Measurements from ENCODE around the gene TP53INP2.
"Not testable (repeated sequence)": the region's sequence is repeated elsewhere in the genome, so short reads cannot be mapped to it uniquely, and the experiment has no call there.

Gene TP53INP2

GRCh38 chr20:34706912-34707784 lies 3.0 kb downstream of the TP53INP2 start:
- Histone ChIP-seq H3K36me3 (ENCODE audit: control insufficient read depth, low read depth, low read length) (no peaks in the 10 kb centered on the region), H3K27me3 (ENCODE audit: control insufficient read depth, insufficient read depth, low read length) (peaks cover 62% of the 10 kb centered on the region), H3K9ac (ENCODE audit: low read length) (no peak overlapping the region), H3K4me3 (ENCODE audit: low read length) (no peak overlapping the region), H3K27ac (ENCODE audit: low read length) (no peak overlapping the region), H3K9me3 (ENCODE audit: control insufficient read depth, low read depth, low read length) (no peaks in the 10 kb centered on the region), H3K4me1 (ENCODE audit: control insufficient read depth, low read depth, low read length) (peaks cover 7% of the 10 kb centered on the region)

DNA sequence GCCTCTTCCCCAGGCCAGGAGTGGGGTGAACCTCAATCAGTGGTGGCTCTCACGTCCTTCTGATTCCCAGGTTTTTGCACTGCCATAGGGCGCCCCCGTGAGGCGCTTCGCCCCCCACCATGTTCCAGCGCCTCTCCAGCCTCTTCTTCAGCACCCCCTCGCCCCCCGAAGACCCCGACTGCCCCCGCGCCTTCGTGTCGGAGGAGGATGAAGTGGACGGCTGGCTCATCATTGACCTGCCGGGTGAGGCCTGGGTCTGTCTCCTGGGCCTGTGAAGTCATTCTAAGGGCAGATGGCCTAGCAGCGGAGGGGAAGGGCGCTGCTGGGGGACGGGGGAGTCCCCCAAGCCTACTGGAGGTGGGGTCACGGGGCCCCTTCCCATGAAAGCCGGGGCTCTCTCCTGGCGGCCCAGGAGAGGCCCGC lies 4.5 kb downstream of the TP53INP2 start:
- Histone ChIP-seq H3K9me3 (ENCODE audit: control insufficient read depth, low read depth, low read length) (no peaks in the 10 kb centered on the region), H3K27me3 (ENCODE audit: control insufficient read depth, insufficient read depth, low read length) (peaks cover 52% of the 10 kb centered on the region), H3K27ac (ENCODE audit: low read length) (no peak overlapping the region), H3K36me3 (ENCODE audit: control insufficient read depth, low read depth, low read length) (no peaks in the 10 kb centered on the region), H3K4me1 (ENCODE audit: control insufficient read depth, low read depth, low read length) (peaks cover 7% of the 10 kb centered on the region), H3K4me3 (ENCODE audit: low read length) (peak overlapping the region; percentile 73), H3K9ac (ENCODE audit: low read length) (peak overlapping the region; percentile 24)

GRCh38 chr20:34709044-34709830 lies 5.1 kb downstream of the TP53INP2 start:
- peaks cover 7% of the 10 kb centered on the region for H3K4me1 ChIP-seq (ENCODE audit: control insufficient read depth, low read depth, low read length)
- peak overlapping the region; percentile 27 for H3K9ac ChIP-seq (ENCODE audit: low read length)
- no peak overlapping the region for H3K27ac ChIP-seq (ENCODE audit: low read length)
- peaks cover 49% of the 10 kb centered on the region for H3K27me3 ChIP-seq (ENCODE audit: control insufficient read depth, insufficient read depth, low read length)
- peak overlapping the region; percentile 73 for H3K4me3 ChIP-seq (ENCODE audit: low read length)
- H3K9me3 ChIP-seq (ENCODE audit: control insufficient read depth, low read depth, low read length): no peaks in the 10 kb centered on the region
- H3K36me3 ChIP-seq (ENCODE audit: control insufficient read depth, low read depth, low read length): no peaks in the 10 kb centered on the region

- no peaks in the 10 kb centered on the region for H3K9me3 ChIP-seq (ENCODE audit: control insufficient read depth, low read depth, low read length)
- no peak overlapping the region for H3K27ac ChIP-seq (ENCODE audit: low read length)
Observed at GRCh38 chr20:34709831-34710567, 5.9 kb downstream of the TP53INP2 start.

DNA sequence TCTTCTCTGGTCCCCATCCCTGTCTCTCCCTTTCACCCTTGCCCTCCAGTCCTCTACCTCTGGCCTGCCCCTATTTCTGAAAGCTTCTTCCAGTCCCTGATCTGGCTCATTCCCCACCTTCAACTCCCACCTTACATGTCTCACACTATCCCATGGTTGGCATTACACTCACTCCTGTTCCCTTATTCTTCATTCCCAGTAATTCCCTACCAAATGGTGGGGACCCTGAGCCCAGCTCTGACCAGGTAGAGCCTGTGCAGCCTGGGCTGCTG lies 6.4 kb downstream of the TP53INP2 start:
- H3K27ac ChIP-seq (ENCODE audit: low read length): no peak overlapping the region
- no peak overlapping the region for H3K9ac ChIP-seq (ENCODE audit: low read length)
- no peaks in the 10 kb centered on the region for H3K4me1 ChIP-seq (ENCODE audit: control insufficient read depth, low read depth, low read length)
- H3K4me3 ChIP-seq (ENCODE audit: low read length): peak overlapping the region; percentile 73
- peaks cover 49% of the 10 kb centered on the region for H3K27me3 ChIP-seq (ENCODE audit: control insufficient read depth, insufficient read depth, low read length)
- no peaks in the 10 kb centered on the region for H3K9me3 ChIP-seq (ENCODE audit: control insufficient read depth, low read depth, low read length)
- no peaks in the 10 kb centered on the region for H3K36me3 ChIP-seq (ENCODE audit: control insufficient read depth, low read depth, low read length)

More at GRCh38 chr20:34709831-34710567, 5.9 kb downstream of the TP53INP2 start:
- Histone ChIP-seq H3K9ac (ENCODE audit: low read length) (no peak overlapping the region), H3K4me1 (ENCODE audit: control insufficient read depth, low read depth, low read length) (peaks cover 4% of the 10 kb centered on the region), H3K36me3 (ENCODE audit: control insufficient read depth, low read depth, low read length) (no peaks in the 10 kb centered on the region), H3K4me3 (ENCODE audit: low read length) (peak overlapping the region; percentile 73), H3K27me3 (ENCODE audit: control insufficient read depth, insufficient read depth, low read length) (peaks cover 49% of the 10 kb centered on the region)

GRCh38 chr20:34710861-34711574 lies 6.9 kb downstream of the TP53INP2 start:
- Histone ChIP-seq H3K27me3 (ENCODE audit: control insufficient read depth, insufficient read depth, low read length) (peaks cover 49% of the 10 kb centered on the region), H3K9ac (ENCODE audit: low read length) (no peak overlapping the region), H3K9me3 (ENCODE audit: control insufficient read depth, low read depth, low read length) (no peaks in the 10 kb centered on the region), H3K4me1 (ENCODE audit: control insufficient read depth, low read depth, low read length) (no peaks in the 10 kb centered on the region), H3K36me3 (ENCODE audit: control insufficient read depth, low read depth, low read length) (no peaks in the 10 kb centered on the region), H3K4me3 (ENCODE audit: low read length) (no peak overlapping the region), H3K27ac (ENCODE audit: low read length) (no peak overlapping the region)

DNA sequence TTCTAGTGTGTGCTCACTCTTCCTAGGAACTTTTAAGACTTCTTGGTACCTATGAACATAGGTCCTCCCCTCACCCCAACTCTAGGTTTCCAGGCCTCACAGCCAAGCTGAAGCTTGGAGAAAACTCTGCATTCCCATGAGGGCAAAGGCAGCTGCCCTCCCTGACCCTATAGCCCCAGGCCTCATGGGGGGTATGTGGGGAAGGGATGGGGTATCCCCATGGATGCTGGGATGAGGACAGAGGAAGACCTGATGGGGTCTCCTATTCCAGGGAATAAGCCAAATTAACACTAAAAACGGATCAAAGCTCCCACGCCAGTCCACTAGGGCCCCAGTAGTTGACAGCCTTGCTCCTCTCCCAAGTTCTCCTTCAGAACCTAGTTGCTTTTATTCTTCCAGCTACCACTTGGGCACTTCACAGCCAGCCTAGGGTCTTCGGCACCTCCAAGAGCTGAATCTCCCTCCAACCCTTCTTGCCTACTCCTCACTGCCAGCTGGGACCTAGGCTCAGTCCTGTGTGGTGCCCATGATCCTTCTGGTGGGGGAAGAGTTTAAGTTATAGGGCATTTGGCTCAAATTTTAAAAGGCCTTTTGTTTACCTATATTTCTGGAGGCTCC lies 7.8 kb downstream of the TP53INP2 start:
- H3K4me3 ChIP-seq (ENCODE audit: low read length): no peak overlapping the region
- H3K4me1 ChIP-seq (ENCODE audit: control insufficient read depth, low read depth, low read length): no peaks in the 10 kb centered on the region
- H3K9me3 ChIP-seq (ENCODE audit: control insufficient read depth, low read depth, low read length): no peaks in the 10 kb centered on the region
- H3K36me3 ChIP-seq (ENCODE audit: control insufficient read depth, low read depth, low read length): no peaks in the 10 kb centered on the region
- no peak overlapping the region for H3K27ac ChIP-seq (ENCODE audit: low read length)
- H3K27me3 ChIP-seq (ENCODE audit: control insufficient read depth, insufficient read depth, low read length): peaks cover 49% of the 10 kb centered on the region
- H3K9ac ChIP-seq (ENCODE audit: low read length): no peak overlapping the region

DNA sequence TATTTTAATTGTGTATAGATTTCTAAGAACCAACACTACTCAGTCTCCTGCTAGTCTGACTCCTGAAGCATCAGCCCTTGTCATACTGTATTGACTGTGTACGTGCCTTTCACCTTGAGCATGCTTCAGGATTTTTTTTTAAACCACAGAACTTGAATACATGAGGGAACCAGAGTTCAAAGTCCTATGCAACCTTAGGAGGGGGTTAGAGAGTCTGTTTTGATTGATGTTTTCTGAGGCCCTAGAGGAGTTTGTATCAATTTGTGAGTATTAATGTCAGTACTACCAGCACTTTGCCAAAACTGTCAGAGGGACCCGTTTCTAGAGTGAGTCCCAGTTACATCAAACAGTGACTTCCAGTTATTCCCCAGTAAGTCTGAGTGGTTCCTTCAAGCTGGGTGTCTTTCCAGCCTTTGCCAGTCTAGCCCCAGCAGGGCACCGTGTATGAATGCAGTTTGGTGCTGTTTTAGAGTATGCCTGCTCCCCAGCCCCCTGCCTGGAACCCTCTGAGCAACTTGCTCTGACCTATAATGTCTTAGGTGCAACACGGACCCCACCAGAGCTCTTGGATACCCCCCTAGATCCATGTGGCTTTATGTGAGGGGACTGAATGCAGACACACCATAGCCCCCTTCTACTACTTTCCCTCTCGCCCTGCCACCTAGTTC lies 8.5 kb downstream of the TP53INP2 start:
- no peaks in the 10 kb centered on the region for H3K36me3 ChIP-seq (ENCODE audit: control insufficient read depth, low read depth, low read length)
- H3K9ac ChIP-seq (ENCODE audit: low read length): no peak overlapping the region
- H3K9me3 ChIP-seq (ENCODE audit: control insufficient read depth, low read depth, low read length): no peaks in the 10 kb centered on the region
- peaks cover 43% of the 10 kb centered on the region for H3K27me3 ChIP-seq (ENCODE audit: control insufficient read depth, insufficient read depth, low read length)
- H3K4me1 ChIP-seq (ENCODE audit: control insufficient read depth, low read depth, low read length): no peaks in the 10 kb centered on the region
- no peak overlapping the region for H3K4me3 ChIP-seq (ENCODE audit: low read length)
- no peak overlapping the region for H3K27ac ChIP-seq (ENCODE audit: low read length)

- peaks cover 36% of the 10 kb centered on the region for H3K27me3 ChIP-seq (ENCODE audit: control insufficient read depth, insufficient read depth, low read length)
- no peak overlapping the region for H3K27ac ChIP-seq (ENCODE audit: low read length)
- no peaks in the 10 kb centered on the region for H3K4me1 ChIP-seq (ENCODE audit: control insufficient read depth, low read depth, low read length)
- no peak overlapping the region for H3K9ac ChIP-seq (ENCODE audit: low read length)
- H3K9me3 ChIP-seq (ENCODE audit: control insufficient read depth, low read depth, low read length): no peaks in the 10 kb centered on the region
- H3K36me3 ChIP-seq (ENCODE audit: control insufficient read depth, low read depth, low read length): no peaks in the 10 kb centered on the region
- H3K4me3 ChIP-seq (ENCODE audit: low read length): no peak overlapping the region
Observed at GRCh38 chr20:34713194-34713943, 9.2 kb downstream of the TP53INP2 start.

DNA sequence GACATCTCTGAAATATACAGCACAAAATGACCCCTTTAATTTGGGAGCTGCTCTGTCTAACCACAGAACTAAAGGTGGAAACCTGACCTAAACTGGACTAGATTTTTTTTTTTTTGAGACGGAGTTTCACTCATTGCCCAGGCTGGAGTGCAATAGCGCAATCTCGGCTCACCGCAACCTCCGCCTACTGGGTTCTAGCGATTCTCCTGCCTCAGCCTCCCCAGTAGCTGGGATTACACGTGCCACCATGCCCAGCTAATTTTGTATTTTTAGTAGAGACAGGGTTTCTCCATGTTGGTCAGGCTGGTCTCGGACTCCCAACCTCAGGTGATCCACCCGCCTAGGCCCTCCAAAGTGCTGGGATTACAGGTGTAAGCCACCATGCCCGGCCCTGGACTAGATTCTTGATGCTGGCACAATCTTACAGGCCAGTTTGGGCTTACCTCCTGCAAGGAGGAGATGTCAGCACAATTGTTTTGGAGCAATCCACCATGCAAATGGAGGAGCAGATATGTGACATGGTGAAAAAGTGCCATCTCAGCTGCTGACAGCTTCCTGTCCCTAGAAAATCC lies 9.9 kb downstream of the TP53INP2 start:
- H3K9me3 ChIP-seq (ENCODE audit: control insufficient read depth, low read depth, low read length); H3K9ac ChIP-seq (ENCODE audit: low read length); H3K36me3 ChIP-seq (ENCODE audit: control insufficient read depth, low read depth, low read length); H3K4me3 ChIP-seq (ENCODE audit: low read length); H3K27ac ChIP-seq (ENCODE audit: low read length); H3K4me1 ChIP-seq (ENCODE audit: control insufficient read depth, low read depth, low read length): not testable (repeated sequence)
- H3K27me3 ChIP-seq (ENCODE audit: control insufficient read depth, insufficient read depth, low read length): peaks cover 31% of the 10 kb centered on the region

Data from iPS-18a (cell line).